H9 (cell line): ENCODE data around the gene COPZ2. TPM values are rescaled to one million over a fixed set of nuclear protein-coding genes. Genes with fewer than 3 reads are reported as not detected.

Source experiments
- DNase-seq: peaks from one replicate; pipeline ENCODE4 v3.0.0-alpha.2; 2017
- H2AFZ ChIP-seq: one replicate; pipeline ENCODE4 v1.6.1; 2013; ENCODE audit warnings: mild to moderate bottlenecking, low read length, control low read depth, moderate library complexity
- H2AK5ac ChIP-seq: 2 replicates; pipeline ENCODE4 v1.6.1; 2013; ENCODE audit warnings: low read length, control low read depth, mixed read lengths; ENCODE audit not compliant: insufficient read length
- H2BK120ac ChIP-seq: one replicate; pipeline ENCODE4 v1.6.1; 2013; ENCODE audit warnings: low read depth, mild to moderate bottlenecking, low read length, control low read depth, inconsistent platforms; ENCODE audit not compliant: poor library complexity, severe bottlenecking
- H2BK12ac ChIP-seq: 2 replicates; pipeline ENCODE4 v1.6.1; 2013; ENCODE audit warnings: low read length, control low read depth, mixed read lengths, low read depth; ENCODE audit not compliant: insufficient read length
- H2BK15ac ChIP-seq: 2 replicates; pipeline ENCODE4 v1.6.1; 2013; ENCODE audit warnings: low read depth, low read length, control low read depth
- H2BK20ac ChIP-seq: one replicate; pipeline ENCODE4 v1.6.1; 2013; ENCODE audit warnings: low read depth, mild to moderate bottlenecking, low read length, control low read depth, inconsistent platforms; ENCODE audit not compliant: poor library complexity, severe bottlenecking
- H2BK5ac ChIP-seq: 2 replicates; pipeline ENCODE4 v1.6.1; 2013; ENCODE audit warnings: low read length, control low read depth, mixed read lengths; ENCODE audit not compliant: insufficient read length
- H3K14ac ChIP-seq: 2 replicates; pipeline ENCODE4 v1.6.1; 2013; ENCODE audit warnings: low read length, control low read depth; ENCODE audit not compliant: insufficient read depth
- H3K18ac ChIP-seq: 2 replicates; pipeline ENCODE4 v1.6.1; 2013; ENCODE audit warnings: low read depth, mild to moderate bottlenecking, mixed read lengths, low read length, control low read depth; ENCODE audit not compliant: insufficient read length
- H3K23ac ChIP-seq: 2 replicates; pipeline ENCODE4 v1.6.1; 2013; ENCODE audit warnings: low read length, control low read depth, mixed read lengths, low read depth; ENCODE audit not compliant: insufficient read length
- H3K23me2 ChIP-seq: 2 replicates; pipeline ENCODE4 v1.6.1; 2013; ENCODE audit warnings: low read depth, mild to moderate bottlenecking, mixed read lengths, low read length, control low read depth; ENCODE audit not compliant: insufficient read length, poor library complexity, severe bottlenecking
- H3K27ac ChIP-seq: 2 replicates; pipeline ENCODE4 v1.5.1; 2013; ENCODE audit warnings: low read length, control low read depth, mixed read lengths, low read depth; ENCODE audit not compliant: insufficient read length
- H3K27me3 ChIP-seq: 2 replicates; pipeline ENCODE4 v1.6.1; 2013; ENCODE audit warnings: low read length, control low read depth, inconsistent platforms; ENCODE audit not compliant: insufficient read depth
- H3K4ac ChIP-seq: 2 replicates; pipeline ENCODE4 v1.6.1; 2013; ENCODE audit warnings: low read depth, mild to moderate bottlenecking, control low read depth, inconsistent platforms, low read length, moderate library complexity
- H3K4me1 ChIP-seq: 2 replicates; pipeline ENCODE4 v1.6.1; 2013; ENCODE audit warnings: low read length, control low read depth, inconsistent platforms; ENCODE audit not compliant: insufficient read depth
- H3K4me2 ChIP-seq: 2 replicates; pipeline ENCODE4 v1.6.1; 2013; ENCODE audit warnings: low read length, control low read depth, mixed read lengths; ENCODE audit not compliant: insufficient read length, insufficient read depth
- H3K56ac ChIP-seq: 2 replicates; pipeline ENCODE4 v1.6.1; 2013; ENCODE audit warnings: low read depth, mild to moderate bottlenecking, mixed read lengths, low read length, control low read depth; ENCODE audit not compliant: insufficient read length
- H3K79me1 ChIP-seq: 2 replicates; pipeline ENCODE4 v1.6.1; 2013; ENCODE audit warnings: low read depth, mild to moderate bottlenecking, moderate library complexity, low read length, control low read depth, inconsistent platforms; ENCODE audit not compliant: insufficient read depth, poor library complexity, severe bottlenecking
- H3K79me2 ChIP-seq: 2 replicates; pipeline ENCODE4 v1.6.1; 2013; ENCODE audit warnings: low read length, control low read depth, inconsistent platforms; ENCODE audit not compliant: insufficient read depth
- H3K9ac ChIP-seq: 2 replicates; pipeline ENCODE4 v1.6.1; 2013; ENCODE audit warnings: low read length, control low read depth, mixed read lengths; ENCODE audit not compliant: insufficient read length; ENCODE audit errors: extremely low read depth
- H3K9me3 ChIP-seq: one replicate; pipeline ENCODE4 v1.6.1; 2013; ENCODE audit warnings: low read depth, low read length, inconsistent platforms; ENCODE audit not compliant: control insufficient read depth
- H3T11ph ChIP-seq: one replicate; pipeline ENCODE4 v1.6.1; 2013; ENCODE audit warnings: mild to moderate bottlenecking, low read length, control low read depth, inconsistent platforms
- H4K20me1 ChIP-seq: one replicate; pipeline ENCODE4 v1.6.1; 2013; ENCODE audit not compliant: control insufficient read depth, insufficient read length, insufficient read depth
- H4K5ac ChIP-seq: 2 replicates; pipeline ENCODE4 v1.6.1; 2013; ENCODE audit warnings: low read depth, mild to moderate bottlenecking, mixed read lengths, low read length, control low read depth; ENCODE audit not compliant: insufficient read length
- H4K8ac ChIP-seq: replicated peaks from 2 replicates; pipeline ENCODE4 v1.6.1; 2013; ENCODE audit warnings: low read length, control low read depth, mixed read lengths, low read depth; ENCODE audit not compliant: insufficient read length
- H4K91ac ChIP-seq: 2 replicates; pipeline ENCODE4 v1.6.1; 2013; ENCODE audit warnings: low read depth, mild to moderate bottlenecking, moderate library complexity, mixed read lengths, low read length, control low read depth; ENCODE audit not compliant: insufficient read length
- H3K27ac Mint-ChIP-seq, 3 experiments: 2 replicates in 2 of 3; 3 replicates in 1 of 3; pipeline ENCODE4 v1.8.0; 2020 to 2021; ENCODE audit warnings: mixed read lengths in 3 of 3, mild to moderate bottlenecking in 1 of 3, moderate library complexity in 1 of 3
- H3K27me3 Mint-ChIP-seq: 2 replicates; pipeline ENCODE4 v1.8.0; 2021; ENCODE audit warnings: low read depth, mild to moderate bottlenecking, moderate library complexity, mixed read lengths
- H3K36me3 Mint-ChIP-seq, 3 experiments: 2 replicates in 2 of 3; 3 replicates in 1 of 3; pipeline ENCODE4 v1.8.0; 2020 to 2021; ENCODE audit warnings: low read depth in 3 of 3, mixed read lengths in 3 of 3; ENCODE audit not compliant: insufficient read depth in 1 of 3
- H3K4me1 Mint-ChIP-seq, 2 experiments: 2 replicates each; pipeline ENCODE4 v1.8.0; 2020; ENCODE audit warnings: mixed read lengths in 2 of 2
- H3K4me3 Mint-ChIP-seq, 2 experiments: 2 replicates in 1 of 2; 3 replicates in 1 of 2; pipeline ENCODE4 v1.8.0; 2020 to 2021; ENCODE audit warnings: mild to moderate bottlenecking in 2 of 2, mixed read lengths in 2 of 2, moderate library complexity in 1 of 2
- H3K9me3 Mint-ChIP-seq, 2 experiments: 2 replicates in 1 of 2; 3 replicates in 1 of 2; pipeline ENCODE4 v1.8.0; 2020; ENCODE audit warnings: mild to moderate bottlenecking in 2 of 2, mixed read lengths in 2 of 2, moderate library complexity in 1 of 2
- WGBS: extraction: QIAGEN DNeasy Blood & Tissue Kit; methylation state at CpG from one replicate; pipeline ENCODE4 v1.1.7; 2013; ENCODE audit warnings: missing lambda C conversion rate, low lambda C conversion rate, mixed read lengths; ENCODE audit not compliant: insufficient read length; ENCODE audit errors: extremely low coverage; 5-methylcytosine and 5-hydroxymethylcytosine counted together
- total RNA-seq: library from RNA; stranded (reverse); gene quantifications from 2 replicates; pipeline ENCODE4 v1.2.1, GENCODE V29; 2021
- TF ChIP-seq, protein P1 (sequence below): fragments of 200-600 bp; sonication (generic); conservative IDR thresholded peaks from 3 replicates; pipeline ENCODE4 v1.8.0; 2021; ENCODE audit warnings: antibody characterized with exemption, mild to moderate bottlenecking

The COPZ2 gene
- total RNA-seq, 1 experiment from 2014 or later = 0.68 TPM

DNA sequence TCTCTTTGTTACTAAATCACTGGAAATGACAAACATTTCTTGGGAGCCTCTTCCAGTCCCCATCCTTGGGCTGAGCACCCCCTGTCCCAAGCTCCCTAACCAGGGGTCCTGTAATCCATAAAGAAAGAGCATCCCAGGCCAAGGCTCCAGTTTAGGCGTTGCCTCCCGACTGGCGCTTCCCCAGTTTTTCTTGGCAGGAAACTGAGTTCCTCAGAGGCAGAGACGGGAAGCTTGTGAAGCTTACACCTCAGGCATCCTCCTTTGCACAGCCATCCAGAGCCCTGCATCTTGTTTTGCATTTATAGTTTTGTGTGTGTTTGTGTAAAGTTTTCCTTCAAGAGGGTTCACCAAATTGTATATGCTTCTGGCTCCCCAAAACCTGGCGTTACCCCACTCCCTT, 7.1 kb downstream of the COPZ2 start:
- Histone ChIP-seq H3K4ac (no peak overlapping the region), H3K56ac (no peak overlapping the region), H4K8ac (no peak overlapping the region), H3K27me3 (no peaks in the 10 kb centered on the region; the same call in 1 of the 2 replicates), H2BK15ac (no peak overlapping the region), H3K14ac (no peak overlapping the region), H3K23ac (no peak overlapping the region), H2BK20ac (no peak overlapping the region), H4K5ac (no peak overlapping the region), H3K9ac (no peak overlapping the region), H3K4me2 (no peak overlapping the region), H3K27ac (no peak overlapping the region), H3K23me2 (peaks cover under 1% of the 10 kb centered on the region), H3K4me1 (no peaks in the 10 kb centered on the region), H4K20me1 (no peaks in the 10 kb centered on the region), H2AK5ac (no peak overlapping the region), H3T11ph (no peak overlapping the region), H2AFZ (no peak overlapping the region), H3K18ac (no peak overlapping the region), H2BK12ac (no peak overlapping the region), H4K91ac (no peak overlapping the region), H2BK120ac (no peak overlapping the region), H3K79me2 (no peaks in the 10 kb centered on the region), H3K9me3 (no peaks in the 10 kb centered on the region), H3K79me1 (no peaks in the 10 kb centered on the region), H2BK5ac (no peak overlapping the region)
- WGBS = no CpG with 5 or more reads among the region's 5 CpGs
- no peak for DNase-seq
- Mint-ChIP-seq H3K4me1 (peaks cover 12 to 15% of the 10 kb centered on the region in 2 experiments), H3K27me3 (peaks cover 52% of the 10 kb centered on the region), H3K36me3 (no peaks in the 10 kb centered on the region), H3K4me3 (no peak overlapping the region), H3K9me3 (no peaks in the 10 kb centered on the region; a peak in 1 of 5 replicates), H3K27ac (peak overlapping the region in 1 of 3 experiments; percentile 25; a peak in 1 of 7 replicates)
- TF ChIP-seq, protein P1, sequence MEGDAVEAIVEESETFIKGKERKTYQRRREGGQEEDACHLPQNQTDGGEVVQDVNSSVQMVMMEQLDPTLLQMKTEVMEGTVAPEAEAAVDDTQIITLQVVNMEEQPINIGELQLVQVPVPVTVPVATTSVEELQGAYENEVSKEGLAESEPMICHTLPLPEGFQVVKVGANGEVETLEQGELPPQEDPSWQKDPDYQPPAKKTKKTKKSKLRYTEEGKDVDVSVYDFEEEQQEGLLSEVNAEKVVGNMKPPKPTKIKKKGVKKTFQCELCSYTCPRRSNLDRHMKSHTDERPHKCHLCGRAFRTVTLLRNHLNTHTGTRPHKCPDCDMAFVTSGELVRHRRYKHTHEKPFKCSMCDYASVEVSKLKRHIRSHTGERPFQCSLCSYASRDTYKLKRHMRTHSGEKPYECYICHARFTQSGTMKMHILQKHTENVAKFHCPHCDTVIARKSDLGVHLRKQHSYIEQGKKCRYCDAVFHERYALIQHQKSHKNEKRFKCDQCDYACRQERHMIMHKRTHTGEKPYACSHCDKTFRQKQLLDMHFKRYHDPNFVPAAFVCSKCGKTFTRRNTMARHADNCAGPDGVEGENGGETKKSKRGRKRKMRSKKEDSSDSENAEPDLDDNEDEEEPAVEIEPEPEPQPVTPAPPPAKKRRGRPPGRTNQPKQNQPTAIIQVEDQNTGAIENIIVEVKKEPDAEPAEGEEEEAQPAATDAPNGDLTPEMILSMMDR = no peak
